Kidney (tissue), 14 donors: ENCODE results near the gene RASGRF1. TPM values are rescaled to one million over a fixed set of nuclear protein-coding genes. Genes with fewer than 3 reads are reported as not detected.

Experiments
- DNase-seq, 5 donors: peaks; one replicate each; pipeline ENCODE4 v3.0.0-alpha.2; 2013 to 2020
- FAIRE-seq: peaks from 2 replicates; lab custom pipeline; 2012; peaks lifted over from hg19 to GRCh38; lab: Jason Lieb, UNC
- H3K27ac ChIP-seq, 2 donors: one replicate each; pipeline ENCODE4 v1.7.0; 2013; ENCODE audit warnings: low read depth in 2 of 2, low read length in 2 of 2, inconsistent platforms in 1 of 2
- H3K27me3 ChIP-seq: one replicate; pipeline ENCODE4 v1.7.1; 2013; ENCODE audit warnings: low read length, inconsistent platforms; ENCODE audit not compliant: control insufficient read depth, insufficient read depth
- H3K36me3 ChIP-seq, 3 donors: one replicate each; pipeline versions ENCODE4 v1.7.0 to v1.7.1; 2013; ENCODE audit warnings: low read length in 3 of 3, control low read depth in 1 of 3, inconsistent platforms in 1 of 3; ENCODE audit not compliant: insufficient read depth in 3 of 3, control insufficient read depth in 2 of 3
- H3K4me1 ChIP-seq, 3 donors: one replicate each; pipeline versions ENCODE4 v1.7.0 to v1.7.1; 2013; ENCODE audit warnings: low read length in 3 of 3, inconsistent platforms in 1 of 3, low read depth in 1 of 3; ENCODE audit not compliant: control insufficient read depth in 2 of 3, insufficient read depth in 2 of 3
- H3K4me3 ChIP-seq, 3 donors: one replicate each; pipeline versions ENCODE4 v1.7.0 to v1.8.1; 2013; ENCODE audit warnings: low read length in 3 of 3, control low read depth in 1 of 3, inconsistent platforms in 1 of 3
- H3K9ac ChIP-seq, 3 donors: one replicate each; pipeline versions ENCODE4 v1.7.0 to v1.7.1; 2013; ENCODE audit warnings: low read length in 3 of 3, control low read depth in 1 of 3, inconsistent platforms in 1 of 3
- H3K9me3 ChIP-seq, 3 donors: one replicate each; pipeline versions ENCODE4 v1.7.0 to v1.7.1; 2013; ENCODE audit warnings: low read length in 3 of 3, control low read depth in 1 of 3, inconsistent platforms in 1 of 3; ENCODE audit not compliant: control insufficient read depth in 2 of 3, insufficient read depth in 1 of 3
- intact Hi-C: fragments of 100-400 bp; cut with DNase I; formaldehyde crosslinking; loops from one replicate; pipeline ENCODE4 v1.11.1; 2022
- polyA plus RNA-seq: library from polyadenylated mRNA; stranded (reverse); fragments of 350-450 nt; fragmentation: Illumina TruSeq; extraction: RNeasy Lipid Tissue Mini Kit (QIAGEN cat#74804); gene quantifications from one replicate; pipeline ENCODE4 v1.2.3, GENCODE V29; 2014; ENCODE audit warnings: low read depth, low replicate concordance; ENCODE audit not compliant: insufficient read depth
- total RNA-seq: library from RNA; stranded (reverse); fragmentation: NEBNext Ultra II Directional; extraction: Animal tissue kit (Norgen Biotek cat#: 25700); gene quantifications from one replicate; pipeline ENCODE4 v1.2.1, GENCODE V29; 2021
- TF ChIP-seq, protein P1 (sequence below): IDR thresholded peaks from 3 replicates; pipeline ENCODE4 v1.5.1; 2012; ENCODE audit warnings: mild to moderate bottlenecking, moderate library complexity, borderline replicate concordance; ENCODE audit not compliant: insufficient read depth; ENCODE audit errors: extremely low read depth
- donor health status: control.
- donor health status: control.
- donor health status: control.
- donor health status: control.
- donor health status: control.
- donor health status: DM: yes; HTN: yes; CAD: no.
- donor health status: Normal renal cell carcinoma (clear cell type).

RASGRF1 gene
- total and polyA plus RNA-seq, 2 donors from 2014 or later = 0.98 to 4.2 TPM

- DNase-seq (peak in 1 of 5 donors; percentile 22), FAIRE-seq (no peak)
- TF ChIP-seq, protein P1, sequence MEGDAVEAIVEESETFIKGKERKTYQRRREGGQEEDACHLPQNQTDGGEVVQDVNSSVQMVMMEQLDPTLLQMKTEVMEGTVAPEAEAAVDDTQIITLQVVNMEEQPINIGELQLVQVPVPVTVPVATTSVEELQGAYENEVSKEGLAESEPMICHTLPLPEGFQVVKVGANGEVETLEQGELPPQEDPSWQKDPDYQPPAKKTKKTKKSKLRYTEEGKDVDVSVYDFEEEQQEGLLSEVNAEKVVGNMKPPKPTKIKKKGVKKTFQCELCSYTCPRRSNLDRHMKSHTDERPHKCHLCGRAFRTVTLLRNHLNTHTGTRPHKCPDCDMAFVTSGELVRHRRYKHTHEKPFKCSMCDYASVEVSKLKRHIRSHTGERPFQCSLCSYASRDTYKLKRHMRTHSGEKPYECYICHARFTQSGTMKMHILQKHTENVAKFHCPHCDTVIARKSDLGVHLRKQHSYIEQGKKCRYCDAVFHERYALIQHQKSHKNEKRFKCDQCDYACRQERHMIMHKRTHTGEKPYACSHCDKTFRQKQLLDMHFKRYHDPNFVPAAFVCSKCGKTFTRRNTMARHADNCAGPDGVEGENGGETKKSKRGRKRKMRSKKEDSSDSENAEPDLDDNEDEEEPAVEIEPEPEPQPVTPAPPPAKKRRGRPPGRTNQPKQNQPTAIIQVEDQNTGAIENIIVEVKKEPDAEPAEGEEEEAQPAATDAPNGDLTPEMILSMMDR = no peak
- Histone ChIP-seq H3K27ac (no peak overlapping the region), H3K4me3 (no peak overlapping the region), H3K27me3 (peaks cover 23% of the 10 kb centered on the region), H3K9ac (no peak overlapping the region), H3K36me3 (no peaks in the 10 kb centered on the region), H3K9me3 (no peaks in the 10 kb centered on the region), H3K4me1 (peaks cover 0 to 7% (median 0%) of the 10 kb centered on the region in 3 donors)
- intact Hi-C loops = no loop called here
Measured at GRCh38 chr15:79093352-79093935, 2.9 kb upstream of the RASGRF1 start.

GRCh38 chr15:79092382-79092781 is 1.8 kb upstream of the RASGRF1 start:
- H3K36me3 ChIP-seq = no peaks in the 10 kb centered on the region
- H3K9me3 ChIP-seq = no peaks in the 10 kb centered on the region
- DNase-seq (peak in 1 of 5 donors; percentile 16), FAIRE-seq (no peak)
- H3K27me3 ChIP-seq = peaks cover 25% of the 10 kb centered on the region
- intact Hi-C loops = no loop called here
- H3K9ac ChIP-seq = no peak overlapping the region
- H3K4me3 ChIP-seq = no peak overlapping the region
- TF ChIP-seq, protein P1 = no peak
- peaks cover 0 to 7% (median 0%) of the 10 kb centered on the region in 3 donors for H3K4me1 ChIP-seq
- no peak overlapping the region for H3K27ac ChIP-seq

GRCh38 chr15:79091204-79091867 is 756 bp upstream of the RASGRF1 start:
- DNase-seq (peak in 3 of 5 donors; percentile 21 to 34 (median 25)), FAIRE-seq (no peak)
- TF ChIP-seq, protein P1 = no peak
- no peaks in the 10 kb centered on the region for H3K36me3 ChIP-seq
- H3K4me1 ChIP-seq = peaks cover 0 to 7% (median 0%) of the 10 kb centered on the region in 3 donors
- no peak overlapping the region for H3K9ac ChIP-seq
- no peak overlapping the region for H3K27ac ChIP-seq
- intact Hi-C loops = no loop called here
- peaks cover 29% of the 10 kb centered on the region for H3K27me3 ChIP-seq
- H3K4me3 ChIP-seq = no peak overlapping the region
- H3K9me3 ChIP-seq = no peaks in the 10 kb centered on the region
